OCI-LY3 (cell line): ENCODE measurements around the gene JUP.

Source experiments
- CTCF ChIP-seq: fragments of 200-600, 300-600 bp; sonication (generic); IDR thresholded peaks from 2 replicates; pipeline ENCODE4 v1.5.1; 2014; ENCODE audit warnings: antibody characterized with exemption, low read length, low read depth
- EZH2phosphoT487 ChIP-seq: fragments of 200-600 bp; shearing (Covaris generic); IDR thresholded peaks from 2 replicates; pipeline ENCODE4 v1.6.1; 2018; ENCODE audit warnings: antibody characterized with exemption, mixed run types, low read depth

GRCh38 chr17:41775394-41776226, 10.9 kb downstream of the JUP start:
- no peak for TF ChIP-seq CTCF
- no peak for TF ChIP-seq EZH2phosphoT487
